ENCODE measurements around the gene USB1. TPM values are rescaled to one million over a fixed set of nuclear protein-coding genes. Genes with fewer than 3 reads are reported as not detected.

Gene USB1
- total RNA-seq, 1 donor from 2014 or later, result 39.7 TPM

DNA sequence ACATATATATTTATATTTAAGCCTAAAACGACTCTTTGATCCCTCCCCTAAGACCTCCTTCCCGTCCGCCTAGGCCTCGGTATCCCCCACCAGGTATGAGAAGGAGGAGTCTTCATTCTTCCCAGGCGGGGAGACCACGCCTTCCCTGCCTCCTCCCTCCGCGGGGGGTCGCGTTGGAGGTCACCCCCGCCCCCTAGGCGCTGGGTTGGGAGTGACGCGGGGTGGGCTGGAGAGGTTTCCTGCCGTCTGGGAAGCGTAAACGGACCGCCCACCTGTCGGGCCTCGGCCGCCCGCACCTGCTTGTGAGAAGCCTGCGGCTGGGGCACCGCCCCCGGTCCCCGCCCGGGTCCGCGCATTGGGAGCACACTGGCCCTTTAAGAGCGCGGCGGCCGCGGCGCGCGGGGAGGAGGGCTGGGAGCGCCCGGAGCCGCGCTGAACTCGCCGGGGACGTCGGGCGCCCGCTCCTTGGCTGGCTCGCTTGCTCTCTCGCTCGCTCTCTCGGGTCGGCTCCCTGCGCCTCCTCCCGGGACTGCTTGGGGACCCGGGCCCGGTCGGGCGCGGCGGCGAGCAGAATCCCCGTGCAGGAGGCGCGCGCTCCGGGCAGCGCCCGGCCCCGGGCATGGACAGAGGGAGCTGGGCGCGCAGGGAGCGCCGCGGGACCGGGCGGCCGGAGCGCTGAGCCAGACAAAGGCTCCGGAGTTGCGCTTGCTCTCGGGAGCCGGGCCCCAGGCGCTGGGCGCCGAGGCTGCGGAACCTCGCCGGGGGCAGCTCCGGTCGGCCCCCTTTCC, 24.3 kb downstream of the USB1 start, which contains the start of gene MMP15:
TSS of gene MMP15 (plus strand) at position 404 of the 788 bp plus-strand sequence. CDS start 597 bp downstream, outside the sequence.
- Mint-ChIP-seq H3K4me1 (ENCODE audit: unreplicated experiment) (peaks cover 21% of the 10 kb centered on the region), H3K27me3 (peaks cover 26% of the 10 kb centered on the region), H3K4me3 (peak within 1 kb of the TSS; percentile 92), H3K9me3 (no peaks in the 10 kb centered on the region), H3K36me3 (no peaks in the 10 kb centered on the region), H3K27ac (peak within 1 kb of the TSS; percentile 94)
- peak; percentile 86 for DNase-seq (ENCODE audit: extremely low spot score, unreplicated experiment)
- TF ChIP-seq CTCF (conservative IDR thresholded peaks at IDR 0.05), result no peak

GRCh38 chr16:58026139-58026704, 25.0 kb downstream of the USB1 start:
- peak; percentile 19 for TF ChIP-seq CTCF (conservative IDR thresholded peaks at IDR 0.05)
- Mint-ChIP-seq H3K4me3 (peak overlapping the region; percentile 80), H3K36me3 (no peaks in the 10 kb centered on the region), H3K27me3 (peaks cover 26% of the 10 kb centered on the region), H3K9me3 (no peaks in the 10 kb centered on the region), H3K4me1 (ENCODE audit: unreplicated experiment) (peaks cover 17% of the 10 kb centered on the region), H3K27ac (no peak overlapping the region)
- DNase-seq (ENCODE audit: extremely low spot score, unreplicated experiment), result no peak

DNA sequence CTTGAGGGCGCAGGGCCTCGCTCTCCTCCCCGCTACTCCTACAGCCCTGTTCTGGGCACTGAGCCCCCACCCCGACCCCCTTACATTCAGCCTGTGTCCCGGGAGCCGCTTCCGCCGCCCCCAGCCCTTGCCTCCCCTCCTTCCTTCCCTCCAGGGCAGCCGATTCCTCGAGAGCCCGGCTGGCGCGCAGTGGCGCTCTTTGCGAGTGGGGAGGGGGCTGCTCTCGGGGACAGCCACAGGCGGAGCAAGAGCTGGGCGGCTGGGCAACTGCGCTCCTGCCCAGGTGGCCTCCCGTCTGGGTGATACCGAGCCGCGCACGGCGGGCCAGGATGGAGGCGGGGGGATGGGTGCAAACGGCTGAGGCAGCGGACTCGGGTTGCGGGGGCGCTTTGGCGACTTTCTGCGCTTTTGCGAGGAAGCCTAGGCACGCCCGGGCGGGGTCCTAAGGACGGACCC, 25.5 kb downstream of the USB1 start:
- peaks cover 26% of the 10 kb centered on the region for H3K27me3 Mint-ChIP-seq
- peaks cover 17% of the 10 kb centered on the region for H3K4me1 Mint-ChIP-seq (ENCODE audit: unreplicated experiment)
- DNase-seq (ENCODE audit: extremely low spot score, unreplicated experiment), result no peak
- no peak overlapping the region for H3K27ac Mint-ChIP-seq
- H3K9me3 Mint-ChIP-seq, result no peaks in the 10 kb centered on the region
- TF ChIP-seq CTCF (conservative IDR thresholded peaks at IDR 0.05), result peak; percentile 12
- H3K4me3 Mint-ChIP-seq, result peak overlapping the region; percentile 80
- H3K36me3 Mint-ChIP-seq, result no peaks in the 10 kb centered on the region

DNA sequence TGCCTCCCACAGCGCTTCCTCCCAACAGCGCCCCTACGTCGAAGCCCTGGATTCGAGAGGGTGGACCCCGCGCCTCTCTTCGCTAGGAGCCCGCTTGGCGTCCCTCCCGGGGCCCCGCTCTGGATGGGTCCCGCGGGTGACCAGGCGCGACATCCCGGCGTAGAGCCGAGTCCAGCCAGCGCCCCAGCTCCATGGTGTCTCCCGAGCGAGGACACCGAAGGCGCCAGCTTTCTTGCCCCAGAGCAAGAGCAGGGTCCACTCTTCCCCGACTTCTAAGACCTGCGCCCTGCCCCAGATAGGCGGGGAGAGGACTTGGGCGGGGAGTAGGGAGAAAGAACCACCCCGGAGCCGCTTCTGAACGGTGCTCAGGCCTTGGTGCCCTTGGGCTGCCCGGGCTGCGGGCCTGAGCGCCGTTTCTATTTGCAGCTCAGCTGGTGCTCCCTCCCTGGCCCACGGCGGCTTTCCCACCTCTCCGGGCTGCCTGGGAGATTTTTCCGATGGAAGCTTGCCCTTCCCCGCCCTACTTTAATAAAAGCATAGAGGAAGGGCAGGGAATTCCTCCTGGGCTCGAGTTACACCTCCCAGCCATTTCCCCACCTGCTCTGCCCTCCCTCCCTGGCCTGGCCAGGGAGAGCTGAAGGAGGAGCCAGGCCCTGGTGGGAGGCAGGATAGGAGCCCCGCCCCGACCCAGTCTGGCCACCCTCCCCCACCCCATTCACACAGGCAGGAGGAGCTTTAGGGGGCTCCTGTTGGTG, 26.1 kb downstream of the USB1 start:
- peak overlapping the region; percentile 80 for H3K4me3 Mint-ChIP-seq
- no peak overlapping the region for H3K27ac Mint-ChIP-seq
- no peaks in the 10 kb centered on the region for H3K9me3 Mint-ChIP-seq
- no peak for DNase-seq (ENCODE audit: extremely low spot score, unreplicated experiment)
- no peak for TF ChIP-seq CTCF (conservative IDR thresholded peaks at IDR 0.05)
- H3K27me3 Mint-ChIP-seq, result peaks cover 26% of the 10 kb centered on the region
- peaks cover 19% of the 10 kb centered on the region for H3K4me1 Mint-ChIP-seq (ENCODE audit: unreplicated experiment)
- no peaks in the 10 kb centered on the region for H3K36me3 Mint-ChIP-seq

- Mint-ChIP-seq H3K36me3 (no peaks in the 10 kb centered on the region), H3K9me3 (no peaks in the 10 kb centered on the region), H3K4me1 (ENCODE audit: unreplicated experiment) (peaks cover 13% of the 10 kb centered on the region), H3K4me3 (peak overlapping the region; percentile 79), H3K27ac (no peak overlapping the region), H3K27me3 (peaks cover 23% of the 10 kb centered on the region)
- no peak for TF ChIP-seq CTCF (conservative IDR thresholded peaks at IDR 0.05)
- DNase-seq (ENCODE audit: extremely low spot score, unreplicated experiment), result no peak
Observed at GRCh38 chr16:58027916-58028455, 26.8 kb downstream of the USB1 start.
